HG03442 (cell line): ENCODE measurements around the gene SMYD3.
"Not testable (repeated sequence)": the region's sequence is repeated elsewhere in the genome, so short reads cannot be mapped to it uniquely, and the experiment has no call there.

Experiments
- ATAC-seq: cut with Tn5 transposase; IDR thresholded peaks from one replicate; pipeline ENCODE4 v1.9.1; 2021; ENCODE audit warnings: mild to moderate bottlenecking, moderate library complexity; ENCODE audit not compliant: unreplicated experiment

Gene SMYD3

DNA sequence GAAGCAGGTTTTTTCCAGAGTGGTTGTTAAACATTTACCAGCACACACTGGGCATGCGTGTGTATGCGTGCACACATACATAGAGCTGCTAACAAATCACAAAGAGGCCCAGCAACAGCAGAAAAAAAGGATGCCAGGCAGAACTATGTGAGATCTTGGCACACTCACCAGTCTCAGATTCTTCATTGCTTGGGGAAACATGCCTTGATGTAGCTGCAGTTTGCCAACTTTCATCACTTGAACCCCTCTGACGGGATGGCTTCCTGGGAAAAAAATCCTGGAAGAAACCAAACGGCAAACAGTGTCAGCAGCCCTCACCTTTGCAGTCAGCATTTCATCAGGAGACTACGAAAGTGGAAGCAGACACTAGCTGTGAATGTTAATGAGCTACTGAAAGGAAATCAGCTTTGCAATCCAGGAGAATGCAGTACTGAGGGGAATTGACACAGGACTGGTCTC, 743.2 kb downstream of the SMYD3 start:
- ATAC-seq = no peak

DNA sequence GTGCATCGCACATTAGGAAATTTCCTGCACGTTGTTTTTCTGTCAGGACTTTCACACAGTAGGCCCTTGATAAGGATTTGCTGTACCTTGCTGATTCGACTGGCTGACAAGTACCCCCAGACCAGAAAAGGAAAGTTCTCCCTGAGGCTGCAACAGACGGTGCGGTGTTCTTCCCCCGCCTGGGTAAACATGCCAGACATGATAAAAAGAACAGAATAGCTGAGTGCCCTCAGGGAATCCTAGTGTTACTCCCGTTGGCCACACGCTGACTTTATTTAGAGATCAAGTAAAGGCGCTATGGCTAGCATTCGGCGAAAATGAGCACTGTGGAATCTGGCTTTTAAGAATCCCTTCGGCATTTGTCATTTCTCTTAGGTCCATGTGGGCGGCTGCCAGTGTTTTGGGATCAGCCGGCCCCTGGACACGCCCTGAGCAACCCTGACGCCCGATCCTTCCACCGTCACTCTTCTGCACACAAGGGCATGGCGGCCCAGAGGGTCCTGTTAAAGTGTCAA, 744.6 kb downstream of the SMYD3 start:
- ATAC-seq = no peak

GRCh38 chr1:245760301-245760700, 746.8 kb downstream of the SMYD3 start:
- ATAC-seq = no peak

- no peak for ATAC-seq
Observed at GRCh38 chr1:245754463-245754961, 752.6 kb downstream of the SMYD3 start.

GRCh38 chr1:245753807-245754206, 753.3 kb downstream of the SMYD3 start:
- no peak for ATAC-seq

DNA sequence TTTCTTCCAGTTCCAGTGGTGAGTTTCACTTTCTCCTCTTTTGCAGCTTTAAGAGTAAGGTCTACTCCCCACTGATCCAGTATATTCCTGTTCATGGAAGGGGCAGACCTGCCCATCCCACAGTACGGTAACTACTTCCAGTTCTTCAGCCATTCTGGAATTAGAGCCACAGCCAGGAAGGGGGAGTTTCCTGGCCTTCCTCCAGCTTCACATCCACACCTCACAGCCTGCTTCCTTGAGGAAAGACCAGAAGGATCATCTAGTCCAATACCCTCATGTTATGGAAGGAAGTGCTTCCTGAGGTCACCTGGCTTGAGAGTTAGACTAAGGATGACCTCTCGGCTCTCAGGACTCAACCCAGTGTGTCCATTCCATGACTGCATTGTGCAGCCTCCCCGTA, 754.5 kb downstream of the SMYD3 start:
- ATAC-seq = no peak

GRCh38 chr1:245751726-245752470, 755.2 kb downstream of the SMYD3 start:
- ATAC-seq = no peak

DNA sequence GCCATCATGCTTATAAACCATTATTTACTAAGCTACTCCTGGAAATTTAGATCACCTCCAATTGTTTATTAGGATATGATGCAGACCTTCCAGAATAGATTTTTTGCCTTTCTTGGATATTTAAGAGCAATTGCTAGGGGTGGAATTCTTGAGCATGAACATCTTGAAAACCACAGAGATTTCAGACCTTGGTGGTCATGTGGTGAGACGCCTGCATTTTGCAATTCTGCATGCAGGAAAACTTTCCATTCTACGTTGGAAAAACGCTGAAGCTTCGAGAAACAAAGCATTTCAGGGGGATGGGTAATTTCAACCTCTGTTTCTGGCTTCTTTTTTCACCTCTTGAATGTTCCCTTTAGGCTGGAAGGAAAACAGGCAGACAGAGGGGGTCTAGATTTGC, 756.0 kb downstream of the SMYD3 start:
- no peak for ATAC-seq

- ATAC-seq = no peak
Observed at GRCh38 chr1:245750261-245750660, 756.8 kb downstream of the SMYD3 start.

DNA sequence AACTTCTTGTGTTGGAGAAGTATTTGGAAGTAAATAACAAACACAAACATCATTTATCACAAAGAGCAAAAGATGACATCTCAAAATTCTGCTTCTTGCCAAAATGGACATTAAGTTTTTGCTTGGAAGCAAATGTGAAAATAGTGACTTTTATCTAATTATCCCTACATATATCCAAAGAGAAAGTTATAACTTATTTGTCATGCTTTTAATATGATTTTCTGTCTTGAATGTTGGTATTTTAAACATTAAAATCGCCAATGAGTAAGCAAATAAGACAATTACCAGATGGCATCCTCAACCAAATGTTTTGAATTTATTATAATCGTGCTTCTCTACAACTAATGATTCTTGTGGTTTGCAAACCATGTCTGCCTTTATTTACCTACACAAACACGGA, 758.0 kb downstream of the SMYD3 start:
- no peak for ATAC-seq

DNA sequence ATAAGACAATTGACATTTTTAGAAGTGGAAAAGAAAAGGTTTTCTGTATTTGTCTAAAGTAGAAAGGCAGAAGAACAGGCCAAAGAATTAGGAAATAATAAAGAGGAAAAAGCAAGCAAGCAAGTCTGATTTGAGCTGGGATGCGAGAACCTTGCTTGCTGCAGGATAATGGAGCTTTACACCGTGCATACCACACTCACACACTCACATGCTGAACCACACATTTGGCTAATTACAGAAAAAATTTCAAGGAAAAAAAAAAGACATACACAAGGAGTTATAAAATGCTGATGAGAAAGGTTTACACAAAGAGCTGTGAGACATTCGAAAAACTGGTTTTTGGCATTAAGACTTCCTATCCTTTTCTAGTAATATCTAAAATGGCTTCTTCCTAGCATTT, 758.4 kb downstream of the SMYD3 start:
- no peak for ATAC-seq

GRCh38 chr1:245748240-245748639, 758.8 kb downstream of the SMYD3 start:
- no peak for ATAC-seq

GRCh38 chr1:245742896-245743295, 764.2 kb downstream of the SMYD3 start:
- ATAC-seq = no peak

- not testable (repeated sequence) for ATAC-seq
Observed at GRCh38 chr1:245740336-245740735, 766.7 kb downstream of the SMYD3 start.

DNA sequence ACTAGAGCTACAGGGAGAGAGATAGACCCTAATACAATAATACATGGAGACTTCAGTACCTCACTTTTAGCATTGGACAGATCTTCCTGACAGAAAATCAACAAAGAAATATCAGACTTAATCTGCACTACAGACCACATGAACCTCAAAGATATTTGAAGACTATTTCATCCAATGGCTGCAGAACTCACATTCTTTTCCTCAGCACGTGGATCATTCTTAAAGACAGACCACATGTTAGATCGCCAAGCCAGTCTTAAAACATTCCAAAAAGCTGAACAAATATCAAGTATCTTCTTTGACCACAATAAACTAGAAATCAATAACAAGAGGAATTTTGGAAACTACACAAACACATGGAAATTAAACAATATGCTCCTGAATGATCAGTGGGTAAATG, 776.3 kb downstream of the SMYD3 start:
- no peak for ATAC-seq

DNA sequence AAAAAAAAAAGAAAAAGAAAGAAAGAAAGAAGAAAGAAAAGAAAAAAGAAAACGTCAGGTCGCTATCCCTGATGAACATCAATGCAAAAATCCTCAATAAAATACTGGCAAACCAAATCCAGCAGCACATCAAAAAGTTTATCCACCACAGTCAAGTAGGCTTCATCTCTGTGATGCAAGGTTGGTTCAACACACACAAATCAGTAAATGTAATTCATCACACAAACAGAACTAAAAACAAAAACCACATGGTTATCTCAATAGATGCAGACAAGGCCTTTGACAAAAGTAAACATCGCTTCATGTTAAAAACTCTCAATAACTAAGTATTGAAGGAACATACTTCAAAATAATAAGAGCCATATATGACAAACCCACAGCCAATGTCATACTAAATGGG, 779.0 kb downstream of the SMYD3 start:
- not testable (repeated sequence) for ATAC-seq

DNA sequence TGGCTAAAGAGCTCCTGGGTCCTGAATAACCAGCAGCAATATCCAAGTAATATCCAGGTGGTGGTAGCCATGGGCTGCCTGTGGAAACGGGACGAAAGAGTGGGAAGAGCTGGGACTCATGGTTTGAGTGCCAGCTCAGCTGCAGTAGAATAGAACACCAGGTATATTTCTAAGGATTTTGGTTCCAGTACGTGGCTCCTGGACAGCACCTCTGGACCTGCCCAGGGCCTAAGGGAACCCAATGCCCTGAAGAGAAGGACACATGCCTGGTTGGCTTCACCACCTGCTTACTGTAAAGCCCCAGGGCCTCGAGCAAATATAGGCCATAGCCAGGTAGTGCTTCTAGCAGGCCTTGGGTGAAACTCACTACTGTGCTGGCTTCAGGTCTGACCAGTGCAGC, 785.6 kb downstream of the SMYD3 start:
- no peak for ATAC-seq

- ATAC-seq = no peak
Observed at GRCh38 chr1:245718951-245719350, 788.1 kb downstream of the SMYD3 start.

GRCh38 chr1:245718123-245718522, 789.0 kb downstream of the SMYD3 start:
- ATAC-seq = no peak

- ATAC-seq = no peak
Observed at GRCh38 chr1:245717611-245718010, 789.5 kb downstream of the SMYD3 start.

DNA sequence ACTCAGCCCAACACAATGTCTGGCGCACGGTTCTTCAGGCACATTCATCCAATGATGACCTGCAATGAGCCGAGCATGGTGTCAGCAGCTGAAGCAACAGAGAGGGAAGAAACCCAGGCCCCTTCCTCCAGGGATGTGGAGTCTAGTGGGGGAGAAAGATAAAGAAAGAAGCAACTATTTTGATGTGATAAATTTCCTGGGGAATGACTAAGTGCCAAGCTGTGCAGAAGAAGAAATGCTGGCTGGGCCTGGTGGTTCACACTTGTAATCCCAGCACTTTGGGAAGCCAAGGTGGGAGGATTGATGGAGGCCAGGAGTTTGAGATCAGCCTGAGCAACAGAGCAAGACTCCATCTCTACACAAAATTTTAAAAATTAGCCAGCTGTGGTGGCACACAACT, 790.5 kb downstream of the SMYD3 start:
- no peak for ATAC-seq

GRCh38 chr1:245715970-245716369, 791.1 kb downstream of the SMYD3 start:
- no peak for ATAC-seq

DNA sequence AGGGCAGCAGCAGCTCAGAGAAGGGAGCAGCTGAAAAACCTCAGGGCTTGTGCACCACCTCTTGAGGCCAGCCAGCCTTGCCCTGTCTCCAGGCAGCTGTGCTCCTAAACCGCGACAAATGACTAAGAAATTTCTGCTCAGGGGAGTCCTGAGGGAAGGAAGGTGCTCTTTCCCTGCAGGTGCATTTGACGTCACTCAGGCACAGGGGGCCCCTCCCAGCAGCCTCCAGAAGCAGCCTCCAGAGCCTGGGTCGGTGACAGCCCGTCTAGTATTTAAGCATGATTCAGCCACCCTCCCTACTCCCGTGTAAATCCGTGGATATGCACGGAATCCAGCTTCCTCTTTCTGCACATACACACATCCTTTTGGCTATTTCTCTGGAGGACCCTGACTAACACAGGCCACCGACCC, 791.8 kb downstream of the SMYD3 start:
- no peak for ATAC-seq
